HUES64 (cell line): ENCODE data around the gene FAM216B.

Experiments used
- H3K27ac ChIP-seq: 2 replicates; pipeline ENCODE4 v1.7.0; 2013; ENCODE audit warnings: low read depth, low read length, inconsistent platforms
- H3K27me3 ChIP-seq: 2 replicates; pipeline ENCODE4 v1.6.1; 2013; ENCODE audit warnings: mild to moderate bottlenecking, low read length; ENCODE audit not compliant: insufficient read depth
- H3K36me3 ChIP-seq: 2 replicates; pipeline ENCODE4 v1.6.1; 2013; ENCODE audit warnings: mild to moderate bottlenecking, low read length; ENCODE audit not compliant: insufficient read depth
- H3K4me1 ChIP-seq: 2 replicates; pipeline ENCODE4 v1.6.1; 2013; ENCODE audit warnings: mild to moderate bottlenecking, low read length, moderate library complexity; ENCODE audit not compliant: insufficient read depth
- H3K4me3 ChIP-seq: 2 replicates; pipeline ENCODE4 v1.5.1; 2013; ENCODE audit warnings: mild to moderate bottlenecking, low read length, moderate library complexity
- H3K9ac ChIP-seq: 2 replicates; pipeline ENCODE4 v1.6.1; 2013; ENCODE audit warnings: mild to moderate bottlenecking, low read depth, low read length
- H3K9me3 ChIP-seq: 2 replicates; pipeline ENCODE4 v1.6.1; 2013; ENCODE audit warnings: low read depth, low read length; ENCODE audit not compliant: insufficient read depth
- WGBS: fragments of 150-250, 120-280 bp; methylation state at CpG from one replicate; pipeline ENCODE4 v1.1.7; 2013; ENCODE audit warnings: missing lambda C conversion rate; 5-methylcytosine and 5-hydroxymethylcytosine counted together

FAM216B gene

DNA sequence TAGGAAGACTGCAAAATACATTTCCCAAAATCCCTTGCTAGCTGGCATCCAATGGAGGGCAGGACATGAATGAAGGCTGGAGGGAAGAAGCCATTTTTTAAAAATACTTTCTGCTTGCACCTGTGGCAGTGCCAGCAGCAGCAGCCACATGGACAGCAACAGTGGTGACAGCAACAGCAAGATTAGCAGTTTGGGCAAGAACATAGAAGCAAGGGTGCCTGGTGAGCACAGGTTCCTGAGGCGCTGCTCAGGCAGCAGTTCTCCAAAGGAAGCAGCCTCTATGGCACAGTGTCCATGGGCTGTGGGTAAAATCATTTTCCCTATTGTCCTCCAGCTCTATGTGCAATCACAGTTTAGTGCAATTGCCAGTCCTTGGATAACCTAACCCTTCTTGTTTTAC lies 1.3 kb upstream of the FAM216B start:
- Histone ChIP-seq H3K9me3 (no peaks in the 10 kb centered on the region), H3K9ac (no peak overlapping the region), H3K4me1 (no peaks in the 10 kb centered on the region), H3K27me3 (no peaks in the 10 kb centered on the region), H3K27ac (no peak overlapping the region), H3K4me3 (no peak overlapping the region), H3K36me3 (no peaks in the 10 kb centered on the region)
- WGBS = 87% methylated on average over 1 of the region's 1 CpG

DNA sequence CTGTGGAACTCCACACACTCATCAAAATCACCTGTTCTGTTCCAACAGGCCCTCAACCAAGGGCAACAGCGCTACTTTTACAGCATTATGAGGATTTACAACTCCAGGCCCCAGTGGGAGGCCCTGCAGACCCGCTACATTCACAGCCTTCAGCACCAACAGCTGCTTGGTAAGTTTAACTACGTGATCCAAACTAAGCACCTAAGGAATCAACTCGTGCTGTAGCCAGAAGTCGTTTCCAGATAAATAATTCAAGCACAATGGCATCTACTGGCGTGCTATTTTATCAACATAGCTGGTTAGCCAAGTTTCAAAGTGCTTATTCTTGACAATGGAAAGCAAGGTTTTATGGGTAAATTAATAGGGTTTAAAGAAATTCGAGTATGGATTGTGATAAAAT lies 5.3 kb downstream of the FAM216B start:
- Histone ChIP-seq H3K27me3 (no peaks in the 10 kb centered on the region), H3K9ac (no peak overlapping the region), H3K36me3 (no peaks in the 10 kb centered on the region), H3K27ac (no peak overlapping the region), H3K4me1 (no peaks in the 10 kb centered on the region), H3K9me3 (no peaks in the 10 kb centered on the region), H3K4me3 (no peak overlapping the region)
- 85% methylated on average over 7 of the region's 7 CpGs for WGBS

DNA sequence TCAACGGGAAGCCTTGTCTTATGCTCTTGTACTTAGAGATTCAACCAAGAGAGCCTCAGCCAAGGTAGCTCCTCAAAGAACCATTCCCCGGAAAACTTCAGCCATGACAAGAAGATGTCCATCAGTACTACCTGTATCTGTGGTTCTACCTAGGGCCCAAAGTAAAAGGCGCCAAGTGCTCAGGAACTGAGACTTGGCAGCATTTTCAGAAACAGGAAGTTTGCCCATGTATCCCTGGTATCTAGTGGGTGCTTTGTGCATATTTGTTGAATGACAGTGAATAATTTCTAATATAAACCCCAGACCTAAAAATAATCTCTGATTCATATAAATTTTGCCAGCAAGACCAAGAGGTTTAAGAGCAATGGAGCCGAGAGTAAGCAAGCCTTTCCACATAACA lies 7.2 kb downstream of the FAM216B start:
- Histone ChIP-seq H3K9ac (no peak overlapping the region), H3K4me3 (no peak overlapping the region)

DNA sequence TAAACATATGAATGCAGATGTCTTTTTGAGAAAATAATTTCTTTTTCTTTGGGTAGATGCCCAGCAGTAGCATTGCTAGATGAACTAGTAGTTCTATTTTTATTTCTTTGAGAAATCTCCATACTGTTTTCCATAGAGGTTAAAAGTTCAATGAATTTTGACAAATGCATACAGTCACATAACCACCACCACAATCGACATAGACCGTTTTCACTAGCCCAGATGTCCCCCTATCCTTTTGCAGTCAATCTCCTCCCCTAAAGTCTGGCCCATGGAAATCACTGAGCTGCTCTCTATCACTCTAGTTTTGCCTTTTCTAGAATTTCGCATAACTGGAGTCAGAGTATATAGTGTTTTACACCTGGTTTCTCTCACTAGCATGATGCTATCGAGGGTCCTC lies 10.8 kb downstream of the FAM216B start:
- H3K4me1 ChIP-seq = peaks cover 6% of the 10 kb centered on the region
- 91% methylated on average over 4 of the region's 4 CpGs for WGBS
- no peak overlapping the region for H3K9ac ChIP-seq
- no peak overlapping the region for H3K27ac ChIP-seq
- no peaks in the 10 kb centered on the region for H3K27me3 ChIP-seq
- H3K4me3 ChIP-seq = no peak overlapping the region
- no peaks in the 10 kb centered on the region for H3K36me3 ChIP-seq
- no peaks in the 10 kb centered on the region for H3K9me3 ChIP-seq

More for the DNA sequence above, 7.2 kb downstream of the FAM216B start:
- Histone ChIP-seq H3K36me3 (no peaks in the 10 kb centered on the region), H3K9me3 (no peaks in the 10 kb centered on the region), H3K27me3 (no peaks in the 10 kb centered on the region), H3K27ac (no peak overlapping the region), H3K4me1 (no peaks in the 10 kb centered on the region)
- 98% methylated on average over 4 of the region's 4 CpGs for WGBS

DNA sequence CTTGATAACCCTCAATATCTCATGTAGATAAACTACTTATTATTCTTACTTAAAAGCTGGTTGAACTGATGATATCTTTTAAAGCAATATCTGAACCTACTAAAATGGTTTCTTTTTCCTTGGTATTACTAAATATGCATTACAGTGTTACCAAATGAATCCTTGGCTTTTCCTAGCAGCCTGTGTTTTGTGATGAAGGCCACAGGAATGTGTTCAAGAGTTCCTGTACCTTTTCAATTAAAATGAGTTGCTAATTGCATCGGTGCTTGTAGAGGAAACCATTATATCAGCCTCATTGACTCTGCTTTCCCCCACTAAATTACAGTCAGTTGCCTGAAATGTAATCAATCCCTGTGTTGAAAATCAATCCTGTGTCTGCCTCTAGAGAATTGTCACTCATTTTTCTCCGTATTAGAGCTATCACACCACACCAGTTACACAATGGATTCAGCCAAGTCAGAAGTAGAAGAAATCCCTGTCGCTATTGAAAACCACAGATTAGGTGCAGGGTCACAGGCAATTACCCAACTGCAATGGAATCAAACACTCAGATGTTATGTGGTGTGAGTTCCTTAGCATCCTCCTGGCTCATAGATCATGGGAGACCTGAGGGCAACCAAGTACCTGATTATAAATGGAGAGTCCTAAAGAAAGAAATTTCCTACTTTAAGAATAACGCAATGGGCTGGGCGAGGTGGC lies 13.3 kb downstream of the FAM216B start:
- WGBS = 88% methylated on average over 5 of the region's 5 CpGs
- Histone ChIP-seq H3K27me3 (no peaks in the 10 kb centered on the region), H3K4me3 (no peak overlapping the region), H3K9me3 (no peaks in the 10 kb centered on the region), H3K9ac (no peak overlapping the region), H3K36me3 (no peaks in the 10 kb centered on the region), H3K27ac (no peak overlapping the region), H3K4me1 (peaks cover 8% of the 10 kb centered on the region)

DNA sequence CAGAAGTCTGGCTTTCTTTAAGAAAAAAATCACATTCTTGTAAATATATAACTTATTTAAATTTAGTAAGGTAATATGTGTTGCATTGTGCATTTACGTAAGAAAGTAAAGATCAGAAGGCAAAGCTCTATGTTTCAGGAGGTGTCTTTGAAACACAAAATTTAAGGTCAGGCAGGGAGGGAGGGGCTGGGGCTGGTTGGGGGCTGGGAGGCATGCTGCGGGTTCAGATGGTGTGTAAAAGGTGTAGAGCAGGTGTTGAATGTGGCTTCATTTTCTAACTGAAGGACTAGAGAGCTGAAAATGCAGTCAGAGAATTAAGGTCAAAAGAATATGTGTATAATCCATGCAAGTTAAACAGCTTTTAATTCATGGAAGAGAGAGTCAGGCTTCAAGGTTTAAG lies 14.3 kb downstream of the FAM216B start:
- Histone ChIP-seq H3K36me3 (no peaks in the 10 kb centered on the region), H3K27ac (no peak overlapping the region), H3K4me1 (peaks cover 8% of the 10 kb centered on the region), H3K9ac (no peak overlapping the region), H3K4me3 (no peak overlapping the region), H3K27me3 (no peaks in the 10 kb centered on the region), H3K9me3 (no peaks in the 10 kb centered on the region)
- WGBS = 91% methylated on average over 2 of the region's 2 CpGs

DNA sequence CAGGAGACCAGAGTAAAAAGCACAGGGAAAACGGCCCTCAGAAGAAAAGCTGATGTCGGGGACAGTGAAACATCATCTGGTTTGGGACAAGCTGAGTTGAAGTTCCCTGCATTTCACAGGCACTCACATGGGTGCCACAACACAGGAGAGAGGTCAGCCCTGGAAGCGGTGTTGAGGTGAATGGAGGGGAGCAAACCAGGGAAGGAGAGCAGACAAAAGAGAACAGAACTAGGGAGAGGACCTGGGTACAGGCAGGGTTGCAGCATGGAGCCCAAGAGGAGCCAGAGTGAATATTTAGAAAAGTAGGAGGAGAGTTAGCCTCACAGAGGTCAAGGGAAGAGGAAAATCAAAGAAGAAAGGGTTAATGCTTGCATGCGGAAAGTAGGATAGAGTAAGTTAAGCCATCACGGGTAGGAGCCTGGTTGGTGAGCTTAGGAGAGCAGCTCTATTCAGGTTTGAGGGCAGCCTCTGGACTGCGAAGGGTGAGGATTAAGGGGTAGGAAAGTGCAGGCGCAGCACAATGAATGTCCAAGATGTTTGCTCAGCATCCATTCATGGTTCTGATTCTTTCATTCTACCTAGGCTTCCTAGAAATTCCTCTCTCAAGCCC lies 15.5 kb downstream of the FAM216B start:
- Histone ChIP-seq H3K9ac (no peak overlapping the region), H3K4me1 (peaks cover 8% of the 10 kb centered on the region), H3K36me3 (no peaks in the 10 kb centered on the region), H3K27me3 (no peaks in the 10 kb centered on the region), H3K27ac (no peak overlapping the region), H3K4me3 (no peak overlapping the region), H3K9me3 (no peaks in the 10 kb centered on the region)
- 76% methylated on average over 7 of the region's 7 CpGs for WGBS

DNA sequence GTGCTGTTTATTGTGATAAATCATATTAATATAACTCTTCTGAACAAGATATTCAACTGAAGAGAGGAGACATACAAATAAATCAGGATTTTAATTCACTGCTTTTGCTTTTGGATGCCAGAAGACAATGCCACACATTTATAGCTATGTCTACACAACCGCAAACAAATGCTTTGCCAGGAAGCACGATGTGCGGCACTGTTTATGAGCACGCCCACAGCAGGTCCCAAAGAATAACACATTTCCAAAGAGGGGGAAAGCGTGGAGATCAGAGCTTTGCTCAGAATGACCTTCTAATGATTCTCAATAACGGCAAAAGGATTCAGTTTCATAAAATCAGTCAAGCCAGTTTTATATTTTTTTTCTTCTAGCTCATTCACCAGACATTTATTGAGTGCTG lies 16.7 kb downstream of the FAM216B start:
- Histone ChIP-seq H3K27me3 (no peaks in the 10 kb centered on the region), H3K4me3 (no peak overlapping the region), H3K36me3 (no peaks in the 10 kb centered on the region), H3K9me3 (no peaks in the 10 kb centered on the region), H3K4me1 (peaks cover 8% of the 10 kb centered on the region), H3K9ac (no peak overlapping the region), H3K27ac (no peak overlapping the region)
- 79% methylated on average over 6 of the region's 6 CpGs for WGBS

DNA sequence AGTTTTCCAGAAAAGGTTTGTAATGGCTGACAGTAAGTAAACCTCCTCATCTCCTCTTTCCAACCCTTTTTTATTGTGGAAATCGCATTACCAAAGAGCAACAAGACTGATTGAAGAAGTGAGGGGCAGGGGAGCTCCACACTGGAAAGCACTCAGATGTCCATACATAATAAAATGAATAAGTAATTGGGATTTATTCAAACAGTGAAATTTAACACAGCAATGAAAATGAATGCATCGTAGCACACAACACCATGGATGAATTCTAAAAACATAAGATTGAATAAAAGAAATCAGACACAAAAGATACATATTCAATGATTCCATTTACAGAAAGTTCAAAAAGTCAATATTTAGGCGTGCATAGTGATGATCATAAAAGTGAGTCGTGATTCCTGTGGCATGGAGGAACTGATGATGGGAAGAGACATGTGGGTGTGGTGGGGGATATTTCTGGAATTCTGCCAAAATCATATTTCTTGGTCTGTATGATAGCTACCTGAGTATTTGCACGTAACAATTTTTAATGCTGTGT lies 18.8 kb downstream of the FAM216B start:
- Histone ChIP-seq H3K4me1 (peaks cover 3% of the 10 kb centered on the region), H3K36me3 (no peaks in the 10 kb centered on the region), H3K9me3 (no peaks in the 10 kb centered on the region), H3K27ac (no peak overlapping the region), H3K27me3 (no peaks in the 10 kb centered on the region), H3K4me3 (no peak overlapping the region), H3K9ac (no peak overlapping the region)
- WGBS = 80% methylated on average over 3 of the region's 5 CpGs

DNA sequence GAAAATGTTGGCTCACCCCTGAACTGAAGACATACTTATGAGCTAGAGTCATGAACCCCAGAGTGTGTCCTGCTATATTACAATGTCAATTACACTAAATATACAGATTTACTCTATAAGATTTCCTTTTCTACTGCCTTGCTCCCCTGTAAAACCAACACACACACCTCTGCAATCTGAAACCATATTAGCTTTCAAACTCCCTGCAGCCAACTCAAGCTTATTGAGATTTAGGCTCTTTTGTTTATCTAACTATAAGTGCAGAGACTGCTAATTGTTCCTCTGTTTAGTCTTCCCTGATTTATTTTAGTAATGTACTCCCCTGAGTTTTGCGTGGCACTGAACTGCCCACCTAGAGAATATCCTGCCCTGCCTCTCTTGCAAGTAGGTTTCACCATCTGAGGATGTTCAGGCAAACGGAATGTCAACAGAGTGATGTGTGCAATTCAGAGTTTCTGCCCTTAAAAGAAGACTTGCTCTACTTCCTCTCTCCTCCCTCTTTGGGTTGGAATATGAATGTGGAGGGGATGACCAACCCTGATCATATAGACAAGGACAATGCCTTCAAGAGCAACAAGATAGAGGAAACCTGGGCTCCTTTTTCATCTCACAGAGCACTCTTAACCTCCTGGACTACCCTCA lies 22.3 kb downstream of the FAM216B start:
- no peak overlapping the region for H3K27ac ChIP-seq
- no peak overlapping the region for H3K4me3 ChIP-seq
- H3K9me3 ChIP-seq = no peaks in the 10 kb centered on the region
- H3K4me1 ChIP-seq = no peaks in the 10 kb centered on the region
- no peaks in the 10 kb centered on the region for H3K36me3 ChIP-seq
- H3K27me3 ChIP-seq = no peaks in the 10 kb centered on the region
- H3K9ac ChIP-seq = no peak overlapping the region
- WGBS = 89% methylated on average over 2 of the region's 2 CpGs

DNA sequence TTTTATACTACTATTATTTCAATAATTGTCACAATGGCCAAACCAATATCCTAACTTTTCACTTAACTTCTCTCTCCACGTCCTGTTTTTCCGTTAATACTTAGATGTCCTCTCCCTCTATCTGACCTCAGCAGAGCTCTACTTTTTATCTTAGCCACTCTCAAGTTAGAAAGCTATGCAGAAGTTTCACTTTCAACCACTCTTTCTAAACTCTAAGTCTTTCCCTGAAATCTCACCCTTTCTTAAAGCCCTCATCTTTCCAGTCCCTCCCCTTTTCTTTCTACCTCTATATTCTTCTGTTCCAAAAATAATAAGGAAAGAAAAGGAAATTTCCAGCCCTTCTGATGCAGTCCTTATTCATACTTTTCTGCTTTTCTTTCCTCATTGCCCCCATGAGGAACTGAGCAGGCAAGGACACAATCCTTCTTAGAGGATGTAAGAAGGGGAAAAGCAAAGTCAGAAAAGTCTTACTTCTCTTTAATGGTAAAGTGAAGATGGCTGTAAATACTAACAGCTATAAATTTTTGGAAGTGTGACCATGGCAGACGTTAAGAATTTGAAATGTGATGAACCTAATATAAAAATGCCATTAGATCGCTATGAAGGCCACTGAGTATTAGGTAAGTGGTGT lies 23.0 kb downstream of the FAM216B start:
- Histone ChIP-seq H3K36me3 (no peaks in the 10 kb centered on the region), H3K9me3 (no peaks in the 10 kb centered on the region), H3K4me3 (no peak overlapping the region), H3K9ac (no peak overlapping the region), H3K27ac (no peak overlapping the region), H3K4me1 (no peaks in the 10 kb centered on the region), H3K27me3 (no peaks in the 10 kb centered on the region)
- WGBS = 78% methylated on average over 4 of the region's 4 CpGs
